Uterus (tissue), 4 donors: ENCODE data around the gene VAMP2. TPM values are rescaled to one million over a fixed set of nuclear protein-coding genes. Genes with fewer than 3 reads are reported as not detected.
A peak's percentile ranks its signal among the peaks of the same experiment; 100 is the strongest.

ENCODE experiments used
- DNase-seq, 2 donors: peaks; one replicate each; pipeline ENCODE4 v3.0.0-alpha.2; 2019 to 2020
- H3K27ac ChIP-seq, 2 donors: fragments of 200-600 bp; sonication (generic); 1 replicate in 1 of 2; 2 replicates in 1 of 2; pipeline ENCODE4 v1.5.1; 2016 to 2018
- H3K27me3 ChIP-seq, 2 donors: fragments of 200-600 bp; sonication (generic); one replicate each; pipeline ENCODE4 v1.5.1; 2018 to 2019; ENCODE audit warnings: control low read depth in 1 of 2
- H3K36me3 ChIP-seq, 2 donors: fragments of 200-600 bp; sonication (generic); one replicate each; pipeline ENCODE4 v1.5.1; 2019; ENCODE audit warnings: control low read depth in 1 of 2
- H3K4me1 ChIP-seq, 2 donors: fragments of 200-600 bp; sonication (generic); one replicate each; pipeline ENCODE4 v1.5.1; 2018 to 2019; ENCODE audit warnings: control low read depth in 1 of 2
- H3K4me3 ChIP-seq, 2 donors: fragments of 200-600 bp; sonication (generic); 1 replicate in 1 of 2; 2 replicates in 1 of 2; pipeline ENCODE4 v1.5.1; 2018 to 2019; ENCODE audit warnings: mild to moderate bottlenecking in 1 of 2
- H3K9me3 ChIP-seq, 2 donors: fragments of 200-600 bp; sonication (generic); one replicate each; pipeline ENCODE4 v1.5.1; 2019; ENCODE audit warnings: control low read depth in 1 of 2
- CTCF ChIP-seq, 4 experiments: fragments of 200-600 bp in 2 of 4; fragments of 450-650 bp in 2 of 4; sonication (generic) in 2 of 4; IDR thresholded peaks; one replicate each; pipeline ENCODE4 v1.5.1; 2016 to 2019; ENCODE audit warnings: antibody characterized with exemption in 4 of 4, mild to moderate bottlenecking in 2 of 4, moderate library complexity in 1 of 4
- POLR2A ChIP-seq, 2 donors: fragments of 450-650 bp; IDR thresholded peaks; one replicate each; pipeline ENCODE4 v1.6.1; 2016; ENCODE audit warnings: antibody characterized with exemption in 2 of 2, mild to moderate bottlenecking in 1 of 2, moderate library complexity in 1 of 2
- intact Hi-C: fragments of 100-400 bp; cut with DNase I; formaldehyde crosslinking; loops from one replicate; pipeline ENCODE4 v1.15.1; 2023; ENCODE audit warnings: low total_unique reads
- total RNA-seq, 4 donors: library from RNA; depleted of rRNA in 3 of 4; stranded (reverse); fragments of >200 nt in 3 of 4; gene quantifications; one replicate each; pipeline versions ENCODE4 v1.1.0 to v1.2.4, GENCODE V29; 2014 to 2023
- donor health status: DM: yes; HTN: yes; CAD: no.

The VAMP2 gene
- total RNA-seq, 4 donors from 2014 or later: 6.7 to 150 (median 14.1) TPM

GRCh38 chr17:8150194-8151119 lies 12.3 kb downstream of the VAMP2 start:
- intact Hi-C loops: no loop called here
- peak overlapping the region; percentile 100 for H3K27ac ChIP-seq
- H3K27me3 ChIP-seq: no peaks in the 10 kb centered on the region
- peak overlapping the region; percentile 72 to 74 for H3K4me3 ChIP-seq
- DNase-seq: peak in 1 of 2 donors; percentile 34
- TF ChIP-seq CTCF (IDR thresholded peaks at IDR 0.05) (no peak), POLR2A (IDR thresholded peaks at IDR 0.05) (no peak)
- H3K9me3 ChIP-seq: no peaks in the 10 kb centered on the region
- no peaks in the 10 kb centered on the region for H3K36me3 ChIP-seq
- H3K4me1 ChIP-seq: peaks cover 7 to 21% of the 10 kb centered on the region in 2 donors

GRCh38 chr17:8149419-8150193 lies 13.1 kb downstream of the VAMP2 start:
- intact Hi-C loops: no loop called here
- DNase-seq: peak in 1 of 2 donors; percentile 27
- TF ChIP-seq POLR2A (IDR thresholded peaks at IDR 0.05) (no peak), CTCF (IDR thresholded peaks at IDR 0.05) (no peak)
- Histone ChIP-seq H3K4me3 (no peak overlapping the region), H3K4me1 (peaks cover 7 to 21% of the 10 kb centered on the region in 2 donors), H3K9me3 (no peaks in the 10 kb centered on the region), H3K27me3 (no peaks in the 10 kb centered on the region), H3K36me3 (no peaks in the 10 kb centered on the region), H3K27ac (peak overlapping the region; percentile 100)

GRCh38 chr17:8148560-8148959 lies 14.2 kb downstream of the VAMP2 start:
- TF ChIP-seq CTCF (IDR thresholded peaks at IDR 0.05) (no peak), POLR2A (IDR thresholded peaks at IDR 0.05) (no peak)
- Histone ChIP-seq H3K4me1 (peaks cover 7 to 21% of the 10 kb centered on the region in 2 donors), H3K36me3 (no peaks in the 10 kb centered on the region), H3K4me3 (no peak overlapping the region), H3K27me3 (no peaks in the 10 kb centered on the region), H3K27ac (peak overlapping the region; percentile 50 to 66), H3K9me3 (no peaks in the 10 kb centered on the region)
- intact Hi-C loops: no loop called here
- DNase-seq: no peak

GRCh38 chr17:8147805-8148404 lies 14.8 kb downstream of the VAMP2 start:
- Histone ChIP-seq H3K27ac (peak overlapping the region; percentile 50 to 66), H3K36me3 (no peaks in the 10 kb centered on the region), H3K4me1 (peaks cover 5 to 17% of the 10 kb centered on the region in 2 donors), H3K9me3 (no peaks in the 10 kb centered on the region), H3K4me3 (no peak overlapping the region), H3K27me3 (no peaks in the 10 kb centered on the region)
- no peak for TF ChIP-seq CTCF (IDR thresholded peaks at IDR 0.05)
- TF ChIP-seq POLR2A (IDR thresholded peaks at IDR 0.05): no peak
- DNase-seq: no peak
- intact Hi-C loops: no loop called here
